C4-2B (cell line): Measurements from ENCODE around the gene MYO15B.

Source experiments
- H3K27ac ChIP-seq: fragments of 450-650 bp; 2 replicates; pipeline ENCODE4 v1.5.1; 2017
- ZFX ChIP-seq: fragments of 450-650 bp; IDR thresholded peaks from 2 replicates; pipeline ENCODE4 v1.6.1; 2017
- TF ChIP-seq, protein P1 (sequence below): fragments of 450-650 bp; conservative IDR thresholded peaks from 2 replicates; pipeline ENCODE4 v1.5.1; 2017; ENCODE audit warnings: mild to moderate bottlenecking

Gene MYO15B

DNA sequence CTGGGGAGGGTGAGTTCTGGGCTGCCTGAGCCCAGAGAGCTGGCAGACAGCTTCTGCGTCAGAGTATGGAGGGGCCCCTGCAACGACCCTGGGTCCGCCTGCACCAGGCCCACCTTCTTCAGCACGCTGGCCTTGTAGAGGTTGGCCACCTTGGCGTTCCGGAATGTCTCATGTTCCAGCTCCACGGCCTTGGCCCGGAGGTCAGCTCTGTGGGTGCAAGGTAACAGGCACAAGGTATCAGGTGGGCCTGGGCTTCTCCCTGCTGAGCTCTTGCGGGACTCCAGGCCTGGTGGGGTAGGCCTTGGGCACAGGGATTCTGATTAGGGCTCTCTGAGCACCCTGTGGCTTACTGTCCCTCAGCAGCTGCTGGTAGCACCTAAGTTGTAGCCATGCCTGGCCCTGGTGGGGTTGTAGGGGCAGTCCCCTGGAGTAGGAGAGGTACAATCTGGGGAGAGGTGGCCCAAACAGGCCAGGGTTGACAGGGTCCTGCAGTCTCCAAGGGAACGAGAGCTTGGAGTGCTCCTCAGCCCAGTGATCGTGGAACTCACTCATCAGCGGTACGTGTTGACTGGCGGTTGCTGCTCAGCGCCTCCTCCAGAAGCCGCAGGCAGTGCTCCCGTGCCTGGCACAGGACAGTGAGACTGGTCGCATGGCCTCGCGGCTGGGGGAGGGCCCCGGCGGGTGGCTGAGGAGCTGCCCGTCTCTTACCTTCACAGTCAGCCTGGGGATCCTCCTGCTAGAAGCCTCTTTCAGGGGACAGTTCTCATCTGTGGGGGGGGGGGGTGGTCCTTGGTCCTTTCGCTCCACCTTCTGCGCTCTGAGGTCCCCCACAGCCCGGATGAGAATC is 42.7 kb downstream of the MYO15B start:
- TF ChIP-seq, protein P1, sequence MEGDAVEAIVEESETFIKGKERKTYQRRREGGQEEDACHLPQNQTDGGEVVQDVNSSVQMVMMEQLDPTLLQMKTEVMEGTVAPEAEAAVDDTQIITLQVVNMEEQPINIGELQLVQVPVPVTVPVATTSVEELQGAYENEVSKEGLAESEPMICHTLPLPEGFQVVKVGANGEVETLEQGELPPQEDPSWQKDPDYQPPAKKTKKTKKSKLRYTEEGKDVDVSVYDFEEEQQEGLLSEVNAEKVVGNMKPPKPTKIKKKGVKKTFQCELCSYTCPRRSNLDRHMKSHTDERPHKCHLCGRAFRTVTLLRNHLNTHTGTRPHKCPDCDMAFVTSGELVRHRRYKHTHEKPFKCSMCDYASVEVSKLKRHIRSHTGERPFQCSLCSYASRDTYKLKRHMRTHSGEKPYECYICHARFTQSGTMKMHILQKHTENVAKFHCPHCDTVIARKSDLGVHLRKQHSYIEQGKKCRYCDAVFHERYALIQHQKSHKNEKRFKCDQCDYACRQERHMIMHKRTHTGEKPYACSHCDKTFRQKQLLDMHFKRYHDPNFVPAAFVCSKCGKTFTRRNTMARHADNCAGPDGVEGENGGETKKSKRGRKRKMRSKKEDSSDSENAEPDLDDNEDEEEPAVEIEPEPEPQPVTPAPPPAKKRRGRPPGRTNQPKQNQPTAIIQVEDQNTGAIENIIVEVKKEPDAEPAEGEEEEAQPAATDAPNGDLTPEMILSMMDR: no peak
- TF ChIP-seq ZFX: no peak
- H3K27ac ChIP-seq: no peak overlapping the region

DNA sequence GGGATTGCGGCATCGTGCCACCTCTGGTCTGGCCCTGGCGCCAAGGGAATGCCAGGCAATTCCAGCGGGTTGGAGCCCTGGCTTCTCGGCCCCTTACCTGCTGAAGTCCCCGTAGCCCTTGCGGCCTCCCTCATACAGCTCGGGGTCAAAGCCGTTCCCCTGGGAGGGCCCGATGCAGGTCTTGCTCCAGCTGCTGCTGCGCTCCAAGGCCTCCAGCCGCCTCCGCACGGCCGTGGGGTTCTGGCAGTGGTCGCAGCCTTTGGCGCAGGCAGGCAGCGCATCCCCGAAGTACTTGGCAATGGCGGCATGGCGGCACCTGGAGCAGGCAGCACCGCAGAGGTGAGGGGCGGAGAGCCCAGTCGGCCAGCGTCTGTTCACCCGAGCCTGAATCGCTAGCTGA is 43.8 kb downstream of the MYO15B start:
- no peak overlapping the region for H3K27ac ChIP-seq
- TF ChIP-seq, protein P1: no peak
- no peak for TF ChIP-seq ZFX

DNA sequence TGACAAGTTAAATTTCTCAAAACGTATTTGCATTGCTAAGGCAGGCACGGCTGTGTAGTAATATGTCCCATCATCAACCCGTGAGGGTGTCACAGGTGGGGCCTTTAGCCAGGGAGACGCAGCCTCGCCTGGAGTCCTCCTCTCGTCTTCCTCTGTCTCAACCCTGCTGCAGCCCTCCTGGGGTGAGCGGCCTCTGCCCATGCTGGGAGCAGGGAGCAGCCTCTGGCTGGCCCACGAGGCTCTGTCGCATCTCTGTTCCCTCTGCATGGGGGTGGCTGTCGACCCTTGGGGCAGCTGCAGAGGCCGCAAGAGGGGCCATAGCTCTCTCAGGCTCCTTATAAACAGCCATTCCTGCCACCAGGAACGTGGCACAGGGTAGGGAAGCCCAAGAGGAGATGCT is 44.8 kb downstream of the MYO15B start:
- no peak for TF ChIP-seq ZFX
- TF ChIP-seq, protein P1: no peak
- peak overlapping the region; percentile 68 for H3K27ac ChIP-seq

DNA sequence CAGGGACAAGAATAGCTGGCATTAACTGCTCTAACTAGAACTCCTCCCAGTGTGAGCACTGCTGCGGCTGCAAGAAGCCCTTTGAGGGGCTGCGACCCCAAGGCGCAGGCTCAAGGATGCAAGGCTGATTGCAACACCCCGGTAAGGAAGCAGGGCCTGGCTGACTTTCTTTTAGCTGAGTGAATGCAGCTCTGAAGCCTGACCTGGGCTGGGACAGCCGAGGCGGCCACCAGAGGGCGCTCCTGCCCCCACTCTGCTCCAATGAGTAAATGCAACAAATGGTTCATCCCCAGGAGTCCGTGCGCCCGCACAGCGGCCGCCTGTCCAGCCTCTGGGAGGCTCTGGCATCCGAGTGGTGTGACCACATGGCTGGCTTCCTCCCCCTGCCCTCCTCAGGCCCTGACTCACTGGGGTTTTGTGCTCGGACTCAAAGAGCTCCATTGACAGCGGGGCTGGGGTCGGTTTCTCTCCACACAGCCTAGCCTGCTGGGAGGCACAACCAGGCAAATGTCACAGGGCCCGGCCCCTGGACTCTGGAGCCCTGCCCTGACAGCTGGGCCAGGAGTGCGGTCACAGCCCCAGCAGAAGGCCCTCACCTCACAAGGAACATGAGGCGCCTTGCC is 45.4 kb downstream of the MYO15B start, which contains the start of gene SMIM5:
Gene SMIM5 (plus strand): TSS at position 572 of the 623 bp plus-strand sequence. CDS start 6,768 bp downstream, outside the sequence.
- peak within 1 kb of the TSS; percentile 68 for H3K27ac ChIP-seq
- TF ChIP-seq ZFX: no peak; the same call in 1 of the 2 replicates
- TF ChIP-seq, protein P1: peak; percentile 96

DNA sequence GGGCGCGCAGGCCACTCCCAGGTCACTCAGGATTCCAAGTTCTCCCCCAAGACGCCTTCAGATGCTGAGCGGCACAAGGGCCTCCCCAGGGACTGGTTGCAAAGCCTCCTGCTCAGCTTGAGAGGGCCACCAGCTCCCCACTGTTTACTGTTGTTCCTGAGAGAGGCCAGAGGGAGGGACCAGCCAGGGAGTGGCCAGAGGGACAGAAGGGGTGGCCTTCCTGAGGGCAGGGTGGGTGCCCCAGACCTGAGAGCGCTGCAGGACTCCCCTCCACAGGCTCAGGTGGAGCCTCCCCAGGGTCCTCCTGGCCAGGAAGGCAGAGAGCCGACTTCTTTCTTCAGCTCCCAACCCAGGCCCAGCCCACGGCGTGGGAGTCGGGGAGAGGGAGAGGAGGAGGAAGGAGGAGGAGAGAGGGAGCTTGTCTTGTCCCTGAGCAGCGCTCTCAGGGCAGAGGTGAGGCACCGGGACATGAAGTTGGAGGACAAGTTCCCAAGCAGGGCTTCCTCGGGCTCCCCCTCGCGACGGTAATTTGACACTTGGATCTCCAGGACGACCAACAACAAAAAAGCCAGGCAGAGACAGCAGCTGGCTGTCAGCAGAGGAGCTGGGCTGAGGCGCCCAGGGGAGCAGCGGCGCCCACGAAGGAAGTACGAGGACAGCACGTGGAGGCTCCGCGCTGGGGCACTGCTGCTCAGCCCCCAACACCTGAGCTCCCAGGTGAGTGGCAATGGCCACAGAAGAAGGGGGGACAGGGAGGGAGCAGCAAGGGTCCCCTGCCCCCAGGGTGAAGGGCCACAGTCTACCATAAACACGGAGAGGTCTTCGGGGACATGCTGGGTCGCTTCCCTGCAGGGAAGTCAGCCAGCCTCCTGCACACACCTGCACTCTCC is 46.1 kb downstream of the MYO15B start:
- H3K27ac ChIP-seq: peak overlapping the region; percentile 68
- TF ChIP-seq ZFX: no peak
- TF ChIP-seq, protein P1: peak; percentile 34

DNA sequence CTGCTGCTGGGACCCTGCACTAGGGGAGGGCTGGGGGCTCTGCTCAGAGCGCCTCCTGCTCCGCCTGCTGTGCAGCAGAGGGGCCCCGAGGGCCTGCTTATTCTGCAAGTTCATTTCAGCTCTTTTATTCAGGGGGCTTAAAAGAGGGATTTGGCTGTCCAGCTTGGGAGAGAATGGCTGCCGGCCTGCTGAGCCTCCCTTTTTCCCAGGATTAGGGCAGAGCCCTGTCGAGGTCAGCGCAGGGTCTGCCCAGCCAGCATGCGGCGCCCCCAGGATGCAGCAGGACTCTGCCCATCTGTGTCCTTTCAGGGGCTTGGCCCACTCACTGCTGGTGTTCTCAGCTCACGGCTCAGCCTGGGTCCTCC is 46.8 kb downstream of the MYO15B start:
- TF ChIP-seq, protein P1: no peak
- no peak for TF ChIP-seq ZFX
- H3K27ac ChIP-seq: peak overlapping the region; percentile 68
